Mesendoderm (in vitro differentiated cells): ENCODE data around the gene RHBDL3.
A peak's percentile ranks its signal among the peaks of the same experiment; 100 is the strongest.

Experiments
- DNase-seq: peaks from one replicate; pipeline ENCODE4 v3.0.0; 2013
- H2AK5ac ChIP-seq: 2 replicates; pipeline ENCODE4 v1.6.1; 2013; ENCODE audit warnings: low read length, inconsistent platforms
- H2BK120ac ChIP-seq: 2 replicates; pipeline ENCODE4 v1.6.1; 2013; ENCODE audit warnings: low read depth, mild to moderate bottlenecking, low read length, moderate library complexity, mixed read lengths
- H2BK15ac ChIP-seq: replicated peaks from 2 replicates; pipeline ENCODE4 v1.6.1; 2013; ENCODE audit warnings: low read depth, mild to moderate bottlenecking, moderate library complexity
- H2BK5ac ChIP-seq: 2 replicates; pipeline ENCODE4 v1.6.1; 2013; ENCODE audit warnings: low read length, inconsistent platforms
- H3K18ac ChIP-seq: 2 replicates; pipeline ENCODE4 v1.6.1; 2013; ENCODE audit warnings: mild to moderate bottlenecking, low read length, mixed read lengths
- H3K23ac ChIP-seq: one replicate; pipeline ENCODE4 v1.6.1; 2013; ENCODE audit warnings: low read length
- H3K27ac ChIP-seq: 2 replicates; pipeline ENCODE4 v1.5.1; 2013; ENCODE audit warnings: low read depth, mild to moderate bottlenecking, inconsistent platforms, low read length, moderate library complexity
- H3K27me3 ChIP-seq: 2 replicates; pipeline ENCODE4 v1.6.1; 2013; ENCODE audit warnings: low read length, control low read depth, mild to moderate bottlenecking, inconsistent platforms; ENCODE audit not compliant: insufficient read depth, poor library complexity
- H3K36me3 ChIP-seq: 2 replicates; pipeline ENCODE4 v1.6.1; 2013; ENCODE audit warnings: low read length, inconsistent platforms; ENCODE audit not compliant: control insufficient read depth, insufficient read depth
- H3K4ac ChIP-seq: one replicate; pipeline ENCODE4 v1.6.1; 2013; ENCODE audit warnings: low read depth, mild to moderate bottlenecking, low read length, moderate library complexity
- H3K4me1 ChIP-seq: 2 replicates; pipeline ENCODE4 v1.6.1; 2013; ENCODE audit warnings: low read depth, low read length, inconsistent platforms; ENCODE audit not compliant: control insufficient read depth
- H3K4me2 ChIP-seq: 2 replicates; pipeline ENCODE4 v1.6.1; 2013; ENCODE audit warnings: low read length
- H3K4me3 ChIP-seq: 2 replicates; pipeline ENCODE4 v1.5.1; 2013; ENCODE audit warnings: mild to moderate bottlenecking, low read length
- H3K56ac ChIP-seq: one replicate; pipeline ENCODE4 v1.6.1; 2013; ENCODE audit warnings: low read length
- H3K79me1 ChIP-seq: 2 replicates; pipeline ENCODE4 v1.6.1; 2013; ENCODE audit warnings: low read length, inconsistent platforms
- H3K79me2 ChIP-seq: 2 replicates; pipeline ENCODE4 v1.6.1; 2013; ENCODE audit warnings: mild to moderate bottlenecking, low read length; ENCODE audit not compliant: control insufficient read depth, insufficient read depth
- H3K9ac ChIP-seq: 2 replicates; pipeline ENCODE4 v1.6.1; 2013; ENCODE audit warnings: low read length, inconsistent platforms
- H4K5ac ChIP-seq: one replicate; pipeline ENCODE4 v1.6.1; 2013; ENCODE audit warnings: low read length
- H4K8ac ChIP-seq: one replicate; pipeline ENCODE4 v1.6.1; 2013; ENCODE audit warnings: low read depth, mild to moderate bottlenecking, control low read depth, low read length, moderate library complexity
- WGBS: extraction: QIAGEN DNeasy Blood & Tissue Kit; methylation state at CpG from one replicate; pipeline ENCODE4 v1.1.7; 2013; ENCODE audit warnings: low lambda C conversion rate, missing lambda C conversion rate; ENCODE audit not compliant: insufficient coverage; ENCODE audit errors: extremely low coverage; 5-methylcytosine and 5-hydroxymethylcytosine counted together

The RHBDL3 gene

DNA sequence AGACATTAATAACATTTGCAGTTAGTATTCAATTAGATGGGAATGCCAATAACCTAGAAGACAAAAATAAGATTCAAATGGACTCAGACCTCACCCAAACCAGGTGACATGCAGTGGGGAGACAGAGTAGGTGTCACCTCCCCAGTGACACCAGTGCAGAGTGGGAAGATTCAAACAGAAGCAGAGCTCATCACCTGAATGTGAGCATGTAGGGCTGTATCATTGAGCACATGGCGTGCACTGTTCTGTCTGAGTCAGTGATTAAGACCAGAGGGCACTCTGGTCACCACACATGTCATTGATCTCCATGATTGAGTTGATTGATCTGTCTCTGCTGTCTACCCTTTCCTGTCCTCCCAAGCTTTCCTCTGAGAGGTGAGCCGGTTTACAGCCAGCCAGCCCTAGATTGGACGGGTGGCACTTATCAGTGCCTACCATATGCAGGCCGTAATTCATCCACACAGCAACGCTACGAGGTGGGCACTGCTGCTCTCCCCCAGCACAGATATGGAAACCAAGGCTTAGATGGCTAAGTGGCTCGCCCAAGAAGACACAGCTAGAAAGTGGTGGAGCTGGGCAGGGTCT, 34.0 kb downstream of the RHBDL3 start:
- no peak overlapping the region for H2BK120ac ChIP-seq
- H3K4me3 ChIP-seq: no peak overlapping the region
- H3K56ac ChIP-seq: no peak overlapping the region
- no peak overlapping the region for H3K4me2 ChIP-seq
- WGBS: no CpG with 5 or more reads among the region's 7 CpGs
- no peak overlapping the region for H2BK5ac ChIP-seq
- peaks cover 13% of the 10 kb centered on the region for H3K4me1 ChIP-seq
- no peaks in the 10 kb centered on the region for H3K79me2 ChIP-seq
- DNase-seq: no peak
- no peak overlapping the region for H4K8ac ChIP-seq
- no peaks in the 10 kb centered on the region for H3K27me3 ChIP-seq
- no peak overlapping the region for H3K9ac ChIP-seq
- no peak overlapping the region for H2BK15ac ChIP-seq
- no peaks in the 10 kb centered on the region for H3K36me3 ChIP-seq
- H3K18ac ChIP-seq: no peak overlapping the region
- no peak overlapping the region for H3K23ac ChIP-seq
- no peak overlapping the region for H3K27ac ChIP-seq
- no peak overlapping the region for H3K4ac ChIP-seq
- no peak overlapping the region for H2AK5ac ChIP-seq
- no peak overlapping the region for H4K5ac ChIP-seq
- no peaks in the 10 kb centered on the region for H3K79me1 ChIP-seq

GRCh38 chr17:32302037-32302436, 36.4 kb downstream of the RHBDL3 start:
- H4K5ac ChIP-seq: no peak overlapping the region
- H3K36me3 ChIP-seq: no peaks in the 10 kb centered on the region
- no peaks in the 10 kb centered on the region for H3K79me2 ChIP-seq
- H3K4me1 ChIP-seq: peaks cover 13% of the 10 kb centered on the region
- no peak overlapping the region for H3K56ac ChIP-seq
- no peak overlapping the region for H2BK5ac ChIP-seq
- no peak overlapping the region for H3K4me2 ChIP-seq
- no peak overlapping the region for H3K9ac ChIP-seq
- no peak overlapping the region for H3K4ac ChIP-seq
- no CpG with 5 or more reads among the region's 4 CpGs for WGBS
- H3K4me3 ChIP-seq: no peak overlapping the region
- no peak overlapping the region for H2BK120ac ChIP-seq
- no peak overlapping the region for H4K8ac ChIP-seq
- H2AK5ac ChIP-seq: no peak overlapping the region
- no peak overlapping the region for H2BK15ac ChIP-seq
- no peaks in the 10 kb centered on the region for H3K27me3 ChIP-seq
- H3K23ac ChIP-seq: no peak overlapping the region
- H3K18ac ChIP-seq: no peak overlapping the region
- H3K27ac ChIP-seq: no peak overlapping the region
- no peaks in the 10 kb centered on the region for H3K79me1 ChIP-seq
- DNase-seq: no peak

DNA sequence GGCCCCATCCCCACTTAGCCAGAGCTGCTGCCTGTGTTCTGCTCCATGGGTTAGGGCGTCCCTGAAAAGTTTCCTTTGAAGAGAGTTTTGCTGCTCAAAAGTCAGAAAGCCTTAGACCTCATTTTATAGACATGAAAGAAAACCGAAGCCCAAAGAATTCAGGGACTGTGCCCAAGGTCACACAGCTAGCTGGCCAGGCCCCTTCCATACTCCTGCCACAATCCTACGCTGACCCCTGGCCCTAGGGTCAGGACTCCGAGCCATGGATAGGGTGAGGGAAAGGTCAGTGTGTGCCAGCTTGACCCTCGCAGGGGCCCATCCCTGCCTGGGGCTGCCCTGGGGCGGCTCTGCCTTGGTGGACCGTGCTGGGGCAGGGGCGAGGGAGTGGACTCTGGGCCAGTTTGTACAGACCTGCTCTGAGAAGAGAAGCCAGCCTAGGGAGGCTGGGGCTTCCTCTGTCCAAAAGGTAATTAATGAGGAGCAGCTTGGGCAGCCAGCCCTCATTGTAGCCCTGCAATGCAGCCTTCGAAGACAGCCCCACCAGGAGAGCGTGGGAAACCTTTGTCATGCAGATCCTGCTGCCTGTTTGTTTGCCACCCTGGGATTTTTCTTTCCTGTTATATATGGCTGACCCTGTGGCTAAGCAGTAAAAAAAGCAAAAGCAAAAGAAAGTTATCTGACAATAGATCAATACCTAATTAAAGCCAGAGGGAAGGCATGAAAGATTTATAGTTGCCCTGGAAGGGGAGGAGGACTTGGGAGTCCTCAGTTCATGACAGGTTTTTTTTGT, 37.4 kb downstream of the RHBDL3 start:
- Histone ChIP-seq H3K9ac (peak overlapping the region; percentile 19), H3K23ac (no peak overlapping the region), H2BK5ac (no peak overlapping the region), H3K79me2 (no peaks in the 10 kb centered on the region), H3K79me1 (no peaks in the 10 kb centered on the region), H3K4me2 (no peak overlapping the region), H3K27me3 (no peaks in the 10 kb centered on the region), H3K4me3 (no peak overlapping the region), H4K5ac (no peak overlapping the region), H2AK5ac (no peak overlapping the region), H2BK15ac (no peak overlapping the region), H4K8ac (no peak overlapping the region), H3K27ac (no peak overlapping the region), H3K36me3 (no peaks in the 10 kb centered on the region), H3K18ac (no peak overlapping the region), H3K4me1 (peaks cover 13% of the 10 kb centered on the region), H3K4ac (no peak overlapping the region), H3K56ac (peak overlapping the region; percentile 2), H2BK120ac (no peak overlapping the region)
- DNase-seq: peak; percentile 78
- WGBS: no CpG with 5 or more reads among the region's 10 CpGs

GRCh38 chr17:32303781-32304288, 38.2 kb downstream of the RHBDL3 start:
- Histone ChIP-seq H3K18ac (peak overlapping the region; percentile 4), H3K4me1 (peaks cover 13% of the 10 kb centered on the region), H3K27me3 (no peaks in the 10 kb centered on the region), H3K4ac (no peak overlapping the region), H3K9ac (no peak overlapping the region), H3K56ac (peak overlapping the region; percentile 63), H3K4me2 (no peak overlapping the region), H4K5ac (no peak overlapping the region), H3K36me3 (no peaks in the 10 kb centered on the region), H3K23ac (no peak overlapping the region), H2AK5ac (peak overlapping the region; percentile 40), H3K4me3 (no peak overlapping the region), H2BK15ac (no peak overlapping the region), H3K79me2 (no peaks in the 10 kb centered on the region), H4K8ac (no peak overlapping the region), H2BK120ac (no peak overlapping the region), H3K79me1 (no peaks in the 10 kb centered on the region), H3K27ac (peak overlapping the region; percentile 25), H2BK5ac (no peak overlapping the region)
- DNase-seq: peak; percentile 51
- WGBS: no CpG with 5 or more reads among the region's 2 CpGs

- no peak overlapping the region for H3K18ac ChIP-seq
- no peak for DNase-seq
- no peak overlapping the region for H3K4ac ChIP-seq
- no peak overlapping the region for H2BK120ac ChIP-seq
- H2BK15ac ChIP-seq: no peak overlapping the region
- no peak overlapping the region for H3K56ac ChIP-seq
- no peaks in the 10 kb centered on the region for H3K79me1 ChIP-seq
- H3K4me3 ChIP-seq: no peak overlapping the region
- no peaks in the 10 kb centered on the region for H3K36me3 ChIP-seq
- H2BK5ac ChIP-seq: no peak overlapping the region
- H3K27me3 ChIP-seq: no peaks in the 10 kb centered on the region
- H3K23ac ChIP-seq: no peak overlapping the region
- WGBS: no CpG with 5 or more reads among the region's 9 CpGs
- peaks cover 13% of the 10 kb centered on the region for H3K4me1 ChIP-seq
- no peak overlapping the region for H2AK5ac ChIP-seq
- H3K79me2 ChIP-seq: no peaks in the 10 kb centered on the region
- no peak overlapping the region for H3K27ac ChIP-seq
- H4K8ac ChIP-seq: no peak overlapping the region
- H4K5ac ChIP-seq: no peak overlapping the region
- H3K9ac ChIP-seq: no peak overlapping the region
- no peak overlapping the region for H3K4me2 ChIP-seq
These were observed 39.4 kb downstream of the RHBDL3 start for GRCh38 chr17:32305049-32305448.
